ENCODE data around the gene MLYCD. TPM values are rescaled to one million over a fixed set of nuclear protein-coding genes. Genes with fewer than 3 reads are reported as not detected.
A peak's percentile ranks its signal among the peaks of the same experiment; 100 is the strongest.

MLYCD gene
- total RNA-seq, 4 donors from 2014 or later = 9.9 to 17.6 (median 12.2) TPM

GRCh38 chr16:83954577-83955016 lies 55.7 kb downstream of the MLYCD start:
- Histone ChIP-seq H3K4me1 (peaks cover 0 to 50% (median 14%) of the 10 kb centered on the region in 3 donors), H3K36me3 (peaks cover 0 to 23% of the 10 kb centered on the region in 2 donors), H3K27me3 (no peaks in the 10 kb centered on the region), H3K9me3 (no peaks in the 10 kb centered on the region), H3K27ac (peak overlapping the region in 3 of 4 donors; percentile 95 to 97 (median 95)), H3K4me3 (peak overlapping the region in 1 of 2 donors; percentile 71)
- no peak for ATAC-seq
- peak; percentile 23 for TF ChIP-seq POLR2AphosphoS5 (IDR thresholded peaks at IDR 0.05)
- TF ChIP-seq POLR2A (IDR thresholded peaks at IDR 0.05) = no peak
- no peak for TF ChIP-seq EP300 (IDR thresholded peaks at IDR 0.05)
- TF ChIP-seq CTCF (IDR thresholded peaks at IDR 0.05) = peak in 2 of 4 experiments; percentile 7 to 8
- 62 to 65% methylated on average over 3 of the region's 9 CpGs for WGBS, 2 donors (ENCODE audit: low coverage in 1 of 2)

GRCh38 chr16:83955218-83956130 lies 56.6 kb downstream of the MLYCD start:
- H3K9me3 ChIP-seq = no peaks in the 10 kb centered on the region
- H3K27me3 ChIP-seq = no peaks in the 10 kb centered on the region
- no peak for TF ChIP-seq POLR2A (IDR thresholded peaks at IDR 0.05)
- TF ChIP-seq EP300 (IDR thresholded peaks at IDR 0.05) = no peak
- no peak for TF ChIP-seq CTCF (IDR thresholded peaks at IDR 0.05)
- TF ChIP-seq POLR2AphosphoS5 (IDR thresholded peaks at IDR 0.05) = no peak
- ATAC-seq = no peak
- H3K27ac ChIP-seq = peak overlapping the region in 3 of 4 donors; percentile 95 to 97 (median 95)
- H3K4me3 ChIP-seq = no peak overlapping the region
- peaks cover 0 to 50% (median 14%) of the 10 kb centered on the region in 3 donors for H3K4me1 ChIP-seq
- 50 to 95% methylated on average over 2 to 3 of the region's 23 CpGs for WGBS, 2 donors (ENCODE audit: low coverage in 1 of 2)
- peaks cover 0 to 30% of the 10 kb centered on the region in 2 donors for H3K36me3 ChIP-seq

- ATAC-seq = no peak
- no peak overlapping the region for H3K27ac ChIP-seq
- H3K4me1 ChIP-seq = peaks cover 0 to 50% (median 14%) of the 10 kb centered on the region in 3 donors
- no peak overlapping the region for H3K4me3 ChIP-seq
- no peaks in the 10 kb centered on the region for H3K9me3 ChIP-seq
- H3K36me3 ChIP-seq = peaks cover 0 to 42% of the 10 kb centered on the region in 2 donors
- WGBS, 2 donors (ENCODE audit: low coverage in 1 of 2) = 27 to 60% methylated on average over 1 to 8 of the region's 22 CpGs
- H3K27me3 ChIP-seq = no peaks in the 10 kb centered on the region
- TF ChIP-seq POLR2A (IDR thresholded peaks at IDR 0.05) (no peak), POLR2AphosphoS5 (IDR thresholded peaks at IDR 0.05) (no peak), CTCF (IDR thresholded peaks at IDR 0.05) (peak in 3 of 4 experiments; percentile 47 to 80 (median 66)), EP300 (IDR thresholded peaks at IDR 0.05) (no peak)
Measured at GRCh38 chr16:83956336-83957289, 57.7 kb downstream of the MLYCD start.

GRCh38 chr16:83957296-83957855 lies 58.5 kb downstream of the MLYCD start:
- H3K36me3 ChIP-seq = peaks cover 0 to 50% of the 10 kb centered on the region in 2 donors
- peaks cover 0 to 45% (median 14%) of the 10 kb centered on the region in 3 donors for H3K4me1 ChIP-seq
- ATAC-seq = no peak
- no peak overlapping the region for H3K27ac ChIP-seq
- no peak overlapping the region for H3K4me3 ChIP-seq
- no peak for TF ChIP-seq POLR2AphosphoS5 (IDR thresholded peaks at IDR 0.05)
- TF ChIP-seq POLR2A (IDR thresholded peaks at IDR 0.05) = no peak
- no peak for TF ChIP-seq CTCF (IDR thresholded peaks at IDR 0.05)
- TF ChIP-seq EP300 (IDR thresholded peaks at IDR 0.05) = no peak
- no peaks in the 10 kb centered on the region for H3K27me3 ChIP-seq
- H3K9me3 ChIP-seq = no peaks in the 10 kb centered on the region
- WGBS, 2 donors (ENCODE audit: low coverage in 1 of 2) = 88 to 93% methylated on average over 6 to 11 of the region's 14 CpGs

Data from gastroesophageal sphincter (tissue), 4 donors.